ENCODE results near the gene BAIAP2L2. TPM values are rescaled to one million over a fixed set of nuclear protein-coding genes. Genes with fewer than 3 reads are reported as not detected.
A peak's percentile ranks its signal among the peaks of the same experiment; 100 is the strongest.
"Not testable (repeated sequence)": the region's sequence is repeated elsewhere in the genome, so short reads cannot be mapped to it uniquely, and the experiment has no call there.

BAIAP2L2 gene
- polyA plus RNA-seq, 6 donors from 2014 or later = not detected

GRCh38 chr22:38051261-38051660 is 59.2 kb downstream of the BAIAP2L2 start:
- H3K36me3 Mint-ChIP-seq = no peaks in the 10 kb centered on the region
- H3K9me3 Mint-ChIP-seq = no peaks in the 10 kb centered on the region
- H3K4me3 Mint-ChIP-seq = no peak overlapping the region
- no peak for ATAC-seq (ENCODE audit: low read depth in 2 of 2)
- H3K27ac Mint-ChIP-seq = no peak overlapping the region
- H3K4me1 Mint-ChIP-seq = peaks cover 0 to 14% (median 7%) of the 10 kb centered on the region in 3 donors
- H3K27me3 Mint-ChIP-seq = peaks cover 0 to 23% (median 3%) of the 10 kb centered on the region in 3 donors
- no peak for DNase-seq

GRCh38 chr22:38050720-38051119 is 59.8 kb downstream of the BAIAP2L2 start:
- Mint-ChIP-seq H3K4me3 (no peak overlapping the region), H3K36me3 (no peaks in the 10 kb centered on the region), H3K4me1 (peaks cover 0 to 12% (median 7%) of the 10 kb centered on the region in 3 donors), H3K9me3 (no peaks in the 10 kb centered on the region), H3K27ac (no peak overlapping the region), H3K27me3 (peaks cover 0 to 27% (median 3%) of the 10 kb centered on the region in 3 donors)
- ATAC-seq (ENCODE audit: low read depth in 2 of 2) (no peak), DNase-seq (no peak)

GRCh38 chr22:38049812-38050619 is 60.5 kb downstream of the BAIAP2L2 start:
- H3K4me1 Mint-ChIP-seq = peaks cover 0 to 12% (median 7%) of the 10 kb centered on the region in 3 donors
- H3K36me3 Mint-ChIP-seq = no peaks in the 10 kb centered on the region
- H3K4me3 Mint-ChIP-seq = no peak overlapping the region
- H3K27ac Mint-ChIP-seq = no peak overlapping the region
- DNase-seq (no peak), ATAC-seq (ENCODE audit: low read depth in 2 of 2) (no peak)
- peaks cover 0 to 32% (median 3%) of the 10 kb centered on the region in 3 donors for H3K27me3 Mint-ChIP-seq
- H3K9me3 Mint-ChIP-seq = no peaks in the 10 kb centered on the region

- Mint-ChIP-seq H3K4me3 (no peak overlapping the region), H3K36me3 (no peaks in the 10 kb centered on the region), H3K4me1 (peaks cover 4 to 11% (median 9%) of the 10 kb centered on the region in 3 donors), H3K9me3 (no peaks in the 10 kb centered on the region), H3K27ac (no peak overlapping the region), H3K27me3 (peaks cover 3 to 36% (median 10%) of the 10 kb centered on the region in 3 donors)
- no peak for ATAC-seq (ENCODE audit: low read depth in 2 of 2)
- no peak for DNase-seq
These were observed 64.3 kb downstream of the BAIAP2L2 start for GRCh38 chr22:38046070-38046748.

- Mint-ChIP-seq H3K27me3 (peaks cover 0 to 38% (median 18%) of the 10 kb centered on the region in 3 donors), H3K27ac (no peak overlapping the region), H3K36me3 (no peaks in the 10 kb centered on the region), H3K4me1 (peaks cover 4 to 11% (median 9%) of the 10 kb centered on the region in 3 donors), H3K9me3 (no peaks in the 10 kb centered on the region), H3K4me3 (no peak overlapping the region)
- DNase-seq = no peak
- no peak for ATAC-seq (ENCODE audit: low read depth in 2 of 2)
These were observed 67.1 kb downstream of the BAIAP2L2 start for GRCh38 chr22:38043151-38044039.

- H3K4me3 Mint-ChIP-seq = no peak overlapping the region
- ATAC-seq (ENCODE audit: low read depth in 2 of 2) = no peak
- peaks cover 4 to 11% (median 9%) of the 10 kb centered on the region in 3 donors for H3K4me1 Mint-ChIP-seq
- DNase-seq = no peak
- no peaks in the 10 kb centered on the region for H3K9me3 Mint-ChIP-seq
- H3K27ac Mint-ChIP-seq = no peak overlapping the region
- H3K36me3 Mint-ChIP-seq = no peaks in the 10 kb centered on the region
- peaks cover 0 to 31% (median 18%) of the 10 kb centered on the region in 3 donors for H3K27me3 Mint-ChIP-seq
These were observed 68.0 kb downstream of the BAIAP2L2 start for GRCh38 chr22:38042488-38042790.

GRCh38 chr22:38041760-38042487 is 68.6 kb downstream of the BAIAP2L2 start:
- Mint-ChIP-seq H3K27ac (peak overlapping the region in 1 of 6 donors; percentile 94), H3K4me1 (peaks cover 4 to 11% (median 9%) of the 10 kb centered on the region in 3 donors)

GRCh38 chr22:38040953-38041759 is 69.3 kb downstream of the BAIAP2L2 start:
- Mint-ChIP-seq H3K27me3 (peaks cover 0 to 22% (median 18%) of the 10 kb centered on the region in 3 donors), H3K36me3 (no peaks in the 10 kb centered on the region), H3K9me3 (no peaks in the 10 kb centered on the region), H3K27ac (peak overlapping the region in 1 of 6 donors; percentile 61), H3K4me3 (no peak overlapping the region), H3K4me1 (peaks cover 4 to 11% (median 9%) of the 10 kb centered on the region in 3 donors)
- no peak for DNase-seq
- ATAC-seq (ENCODE audit: low read depth in 2 of 2) = no peak

More at GRCh38 chr22:38041760-38042487, 68.6 kb downstream of the BAIAP2L2 start:
- no peak overlapping the region for H3K4me3 Mint-ChIP-seq
- H3K27me3 Mint-ChIP-seq = peaks cover 0 to 27% (median 18%) of the 10 kb centered on the region in 3 donors
- DNase-seq (no peak), ATAC-seq (ENCODE audit: low read depth in 2 of 2) (no peak)
- no peaks in the 10 kb centered on the region for H3K9me3 Mint-ChIP-seq
- H3K36me3 Mint-ChIP-seq = no peaks in the 10 kb centered on the region

- Mint-ChIP-seq H3K27ac (no peak overlapping the region), H3K27me3 (peaks cover 0 to 26% (median 10%) of the 10 kb centered on the region in 3 donors), H3K4me1 (peaks cover 4 to 15% (median 11%) of the 10 kb centered on the region in 3 donors), H3K9me3 (no peaks in the 10 kb centered on the region), H3K36me3 (no peaks in the 10 kb centered on the region), H3K4me3 (no peak overlapping the region)
- DNase-seq (no peak), ATAC-seq (ENCODE audit: low read depth in 2 of 2) (no peak)
These were observed 71.3 kb downstream of the BAIAP2L2 start for GRCh38 chr22:38038890-38039812.

- no peak overlapping the region for H3K4me3 Mint-ChIP-seq
- no peak overlapping the region for H3K27ac Mint-ChIP-seq
- DNase-seq (no peak), ATAC-seq (ENCODE audit: low read depth in 2 of 2) (no peak)
- H3K4me1 Mint-ChIP-seq = peaks cover 4 to 15% (median 14%) of the 10 kb centered on the region in 3 donors
- peaks cover 0 to 26% (median 10%) of the 10 kb centered on the region in 3 donors for H3K27me3 Mint-ChIP-seq
- H3K36me3 Mint-ChIP-seq = no peaks in the 10 kb centered on the region
- H3K9me3 Mint-ChIP-seq = no peaks in the 10 kb centered on the region
These were observed 72.1 kb downstream of the BAIAP2L2 start for GRCh38 chr22:38038426-38038825.

GRCh38 chr22:38037367-38038150 is 72.9 kb downstream of the BAIAP2L2 start:
- H3K27ac Mint-ChIP-seq; H3K4me3 Mint-ChIP-seq; DNase-seq; H3K9me3 Mint-ChIP-seq; ATAC-seq (ENCODE audit: low read depth in 2 of 2); H3K36me3 Mint-ChIP-seq: not testable (repeated sequence)
- peaks cover 3 to 14% (median 13%) of the 10 kb centered on the region in 3 donors for H3K4me1 Mint-ChIP-seq
- peaks cover 0 to 22% (median 10%) of the 10 kb centered on the region in 3 donors for H3K27me3 Mint-ChIP-seq
